Suprapubic skin (tissue), 4 donors: ENCODE results near the gene FCAR. TPM values are rescaled to one million over a fixed set of nuclear protein-coding genes. Genes with fewer than 3 reads are reported as not detected.
A peak's percentile ranks its signal among the peaks of the same experiment; 100 is the strongest.

Experiments
- DNase-seq, 2 donors: peaks; one replicate each; pipeline ENCODE4 v3.0.0-alpha.2; 2019; ENCODE audit warnings: low spot score in 2 of 2
- H3K27ac ChIP-seq: fragments of 200-600 bp; sonication (generic); one replicate; pipeline ENCODE4 v1.5.1; 2019
- H3K27me3 ChIP-seq: fragments of 200-600 bp; sonication (generic); one replicate; pipeline ENCODE4 v1.5.1; 2019
- H3K36me3 ChIP-seq: fragments of 200-600 bp; sonication (generic); one replicate; pipeline ENCODE4 v1.5.1; 2019
- H3K4me1 ChIP-seq: fragments of 200-600 bp; sonication (generic); one replicate; pipeline ENCODE4 v1.5.1; 2019
- H3K4me3 ChIP-seq: fragments of 200-600 bp; sonication (generic); one replicate; pipeline ENCODE4 v1.5.1; 2019; ENCODE audit warnings: mild to moderate bottlenecking
- H3K9me3 ChIP-seq: fragments of 200-600 bp; sonication (generic); one replicate; pipeline ENCODE4 v1.5.1; 2019
- CTCF ChIP-seq, 2 donors: fragments of 200-600 bp in 1 of 2; fragments of 450-650 bp in 1 of 2; sonication (generic) in 1 of 2; IDR thresholded peaks; one replicate each; pipeline ENCODE4 v1.5.1; 2016 to 2019; ENCODE audit warnings: antibody characterized with exemption in 2 of 2, mild to moderate bottlenecking in 1 of 2, moderate library complexity in 1 of 2
- EP300 ChIP-seq: sonication (generic); formaldehyde crosslinking; IDR thresholded peaks from one replicate; pipeline ENCODE4 v1.6.1; 2017; ENCODE audit warnings: antibody characterized with exemption
- POLR2A ChIP-seq, 2 donors: fragments of 450-650 bp; IDR thresholded peaks; one replicate each; pipeline ENCODE4 v1.6.1; 2017; ENCODE audit warnings: antibody characterized with exemption in 2 of 2, mild to moderate bottlenecking in 2 of 2, moderate library complexity in 2 of 2
- POLR2AphosphoS5 ChIP-seq, 3 donors: sonication (generic); formaldehyde crosslinking; IDR thresholded peaks; one replicate each; pipeline ENCODE4 v1.6.1; 2017; ENCODE audit warnings: antibody characterized with exemption in 3 of 3
- WGBS: methylation state at CpG from one replicate; pipeline ENCODE4 v1.1.5; 2018; 5-methylcytosine and 5-hydroxymethylcytosine counted together
- total RNA-seq, 4 donors: library from RNA; depleted of rRNA; stranded (reverse); fragments of >200 nt; gene quantifications; one replicate each; pipeline ENCODE4 v1.1.0, GENCODE V29; 2016

FCAR gene
- total RNA-seq, 4 donors from 2014 or later: 0.87 TPM; not detected in 3

GRCh38 chr19:54877471-54877870 is 3.4 kb downstream of the FCAR start:
- WGBS: 67% methylated on average over 3 of the region's 3 CpGs
- Histone ChIP-seq H3K9me3 (no peaks in the 10 kb centered on the region), H3K27me3 (peaks cover 15% of the 10 kb centered on the region), H3K27ac (no peak overlapping the region), H3K36me3 (no peaks in the 10 kb centered on the region), H3K4me1 (no peaks in the 10 kb centered on the region), H3K4me3 (no peak overlapping the region)
- no peak for TF ChIP-seq POLR2A (IDR thresholded peaks at IDR 0.05)
- TF ChIP-seq EP300: no peak
- no peak for TF ChIP-seq POLR2AphosphoS5 (IDR thresholded peaks at IDR 0.05)
- no peak for TF ChIP-seq CTCF (IDR thresholded peaks at IDR 0.05)
- no peak for DNase-seq

GRCh38 chr19:54881884-54882283 is 7.8 kb downstream of the FCAR start:
- TF ChIP-seq EP300 (no peak), POLR2A (IDR thresholded peaks at IDR 0.05) (no peak), POLR2AphosphoS5 (IDR thresholded peaks at IDR 0.05) (no peak), CTCF (IDR thresholded peaks at IDR 0.05) (no peak)
- peak in 1 of 2 donors; percentile 40 for DNase-seq
- WGBS: 53% methylated on average over 6 of the region's 6 CpGs
- Histone ChIP-seq H3K4me3 (no peak overlapping the region), H3K4me1 (no peaks in the 10 kb centered on the region), H3K9me3 (no peaks in the 10 kb centered on the region), H3K27ac (no peak overlapping the region), H3K27me3 (peaks cover 26% of the 10 kb centered on the region), H3K36me3 (no peaks in the 10 kb centered on the region)

GRCh38 chr19:54882758-54883157 is 8.7 kb downstream of the FCAR start:
- Histone ChIP-seq H3K27ac (no peak overlapping the region), H3K4me1 (no peaks in the 10 kb centered on the region), H3K27me3 (peaks cover 26% of the 10 kb centered on the region), H3K4me3 (no peak overlapping the region), H3K36me3 (no peaks in the 10 kb centered on the region), H3K9me3 (no peaks in the 10 kb centered on the region)
- TF ChIP-seq POLR2A (IDR thresholded peaks at IDR 0.05) (no peak), POLR2AphosphoS5 (IDR thresholded peaks at IDR 0.05) (no peak), EP300 (no peak), CTCF (IDR thresholded peaks at IDR 0.05) (no peak)
- DNase-seq: no peak
- WGBS: 59% methylated on average over 7 of the region's 7 CpGs

GRCh38 chr19:54883228-54883627 is 9.2 kb downstream of the FCAR start:
- TF ChIP-seq POLR2A (IDR thresholded peaks at IDR 0.05) (no peak), CTCF (IDR thresholded peaks at IDR 0.05) (no peak), POLR2AphosphoS5 (IDR thresholded peaks at IDR 0.05) (no peak), EP300 (no peak)
- H3K4me1 ChIP-seq: no peaks in the 10 kb centered on the region
- peak in 1 of 2 donors; percentile 43 for DNase-seq
- 81% methylated on average over 2 of the region's 9 CpGs for WGBS
- no peak overlapping the region for H3K4me3 ChIP-seq
- H3K9me3 ChIP-seq: no peaks in the 10 kb centered on the region
- no peaks in the 10 kb centered on the region for H3K36me3 ChIP-seq
- H3K27me3 ChIP-seq: peaks cover 26% of the 10 kb centered on the region
- no peak overlapping the region for H3K27ac ChIP-seq

- H3K27ac ChIP-seq: no peak overlapping the region
Observed at GRCh38 chr19:54888239-54888638, 14.2 kb downstream of the FCAR start.

More at GRCh38 chr19:54888239-54888638, 14.2 kb downstream of the FCAR start:
- Histone ChIP-seq H3K9me3 (no peaks in the 10 kb centered on the region), H3K4me1 (no peaks in the 10 kb centered on the region), H3K36me3 (no peaks in the 10 kb centered on the region), H3K4me3 (no peak overlapping the region), H3K27me3 (peaks cover 13% of the 10 kb centered on the region)
- DNase-seq: peak in 1 of 2 donors; percentile 32
- WGBS: 90% methylated on average over 10 of the region's 10 CpGs
- TF ChIP-seq POLR2AphosphoS5 (IDR thresholded peaks at IDR 0.05) (no peak), CTCF (IDR thresholded peaks at IDR 0.05) (no peak)
